MM.1S (cell line): ENCODE measurements around the gene TMEM51.

ENCODE experiments used
- DNase-seq: peaks from one replicate; pipeline ENCODE4 v3.0.0-alpha.2; 2015
- H2AFZ ChIP-seq: fragments of 300-600 bp; sonication (generic); 2 replicates; pipeline ENCODE4 v1.6.0; 2016; ENCODE audit warnings: antibody characterized with exemption, low read length
- H3F3A ChIP-seq: fragments of 300-600 bp; sonication (generic); 2 replicates; pipeline ENCODE4 v1.6.1; 2016; ENCODE audit warnings: mild to moderate bottlenecking, antibody characterized with exemption, low read length, moderate library complexity, mixed read lengths; ENCODE audit not compliant: insufficient read depth
- H3K27ac ChIP-seq: fragments of 300-600 bp; sonication (generic); 2 replicates; pipeline ENCODE4 v1.5.1; 2016; ENCODE audit warnings: mild to moderate bottlenecking, low read length
- H3K27me3 ChIP-seq: fragments of 300-600 bp; sonication (generic); replicated peaks from 2 replicates; pipeline ENCODE4 v1.6.0; 2016; ENCODE audit warnings: low read length; ENCODE audit not compliant: insufficient read depth
- H3K36me3 ChIP-seq: fragments of 300-600 bp; sonication (generic); replicated peaks from 2 replicates; pipeline ENCODE4 v1.6.1; 2016; ENCODE audit warnings: mild to moderate bottlenecking, low read length, mixed read lengths; ENCODE audit not compliant: insufficient read depth
- H3K4me1 ChIP-seq: fragments of 300-600 bp; sonication (generic); 2 replicates; pipeline ENCODE4 v1.6.1; 2016; ENCODE audit warnings: low read length, mixed read lengths
- H3K4me2 ChIP-seq: fragments of 300-600 bp; sonication (generic); 2 replicates; pipeline ENCODE4 v1.6.0; 2016; ENCODE audit warnings: low read depth, low read length
- H3K4me3 ChIP-seq: fragments of 300-600 bp; sonication (generic); 2 replicates; pipeline ENCODE4 v1.5.1; 2016; ENCODE audit warnings: low read length, mixed read lengths
- H3K79me2 ChIP-seq: fragments of 300-600 bp; sonication (generic); 2 replicates; pipeline ENCODE4 v1.6.1; 2016; ENCODE audit warnings: mixed run types, low read length, mixed read lengths
- H3K9ac ChIP-seq: fragments of 300-600 bp; sonication (generic); 2 replicates; pipeline ENCODE4 v1.6.1; 2016; ENCODE audit warnings: low read length, mixed read lengths
- H3K9me2 ChIP-seq: fragments of 300-600 bp; sonication (generic); replicated peaks from 2 replicates; pipeline ENCODE4 v1.6.1; 2016; ENCODE audit warnings: mild to moderate bottlenecking, low read length, mixed read lengths; ENCODE audit not compliant: insufficient read depth
- H3K9me3 ChIP-seq: fragments of 300-600 bp; sonication (generic); replicated peaks from 2 replicates; pipeline ENCODE4 v1.6.1; 2016; ENCODE audit warnings: mild to moderate bottlenecking, low read length, mixed read lengths; ENCODE audit not compliant: insufficient read depth
- H4K20me1 ChIP-seq: fragments of 300-600 bp; sonication (generic); 2 replicates; pipeline ENCODE4 v1.6.1; 2016; ENCODE audit warnings: mild to moderate bottlenecking, low read length, moderate library complexity, mixed read lengths; ENCODE audit not compliant: insufficient read depth
- EZH2 ChIP-seq: fragments of 300-600 bp; sonication (generic); optimal IDR thresholded peaks from 2 replicates; pipeline ENCODE3; 2017; ENCODE audit warnings: low read depth, mild to moderate bottlenecking, antibody characterized with exemption, low read length, mixed read lengths
- EZH2phosphoT487 ChIP-seq: fragments of 300-600 bp; sonication (generic); IDR thresholded peaks from 2 replicates; pipeline ENCODE4 v1.6.1; 2018; ENCODE audit warnings: antibody characterized with exemption, low read length
- TF ChIP-seq, protein P1 (sequence below): fragments of 300-600 bp; sonication (generic); IDR thresholded peaks from 2 replicates; pipeline ENCODE4 v1.5.1; 2016; ENCODE audit warnings: antibody characterized with exemption, low read length, mixed read lengths

The TMEM51 gene

DNA sequence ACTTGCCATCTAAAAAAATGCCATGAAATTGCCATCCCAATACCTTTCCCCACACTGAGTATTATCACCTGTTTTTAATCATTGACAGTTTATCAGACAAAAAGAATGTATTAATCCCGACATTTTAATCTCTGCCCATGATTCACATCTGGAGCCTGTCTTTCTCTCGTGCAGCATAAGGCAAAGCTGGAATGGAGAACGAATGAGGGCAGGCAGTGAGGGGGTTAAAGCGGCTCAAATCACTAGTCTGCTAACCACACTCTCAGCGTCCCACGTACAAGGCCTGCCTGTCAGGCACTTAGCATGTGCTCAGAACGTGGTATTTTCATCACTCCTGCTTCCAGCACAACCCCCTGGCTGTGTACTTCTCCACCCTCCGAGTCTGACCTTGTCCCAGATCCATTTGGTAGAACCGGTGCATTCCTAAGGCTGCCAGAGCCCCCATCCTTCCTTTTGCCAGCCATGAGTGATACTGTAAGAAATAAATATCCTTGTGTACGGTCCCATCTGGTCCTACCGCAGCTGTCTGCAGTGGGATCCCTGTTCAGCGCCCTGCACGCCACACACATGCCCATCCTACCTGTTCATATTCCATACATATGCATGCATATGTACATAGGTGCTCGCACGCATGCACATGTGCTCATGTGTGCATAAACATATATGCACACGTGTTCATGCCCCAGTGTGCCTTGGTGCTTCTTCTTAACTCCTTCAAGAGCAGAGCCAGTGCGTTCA lies 58.8 kb downstream of the TMEM51 start:
- no peaks in the 10 kb centered on the region for H3K27me3 ChIP-seq
- H3K4me2 ChIP-seq = no peak overlapping the region
- no peaks in the 10 kb centered on the region for H3K4me1 ChIP-seq
- no peaks in the 10 kb centered on the region for H3K36me3 ChIP-seq
- DNase-seq = no peak
- H3K27ac ChIP-seq = no peak overlapping the region
- no peaks in the 10 kb centered on the region for H4K20me1 ChIP-seq
- H3K9me2 ChIP-seq = no peaks in the 10 kb centered on the region
- no peaks in the 10 kb centered on the region for H3K9me3 ChIP-seq
- H3K79me2 ChIP-seq = no peaks in the 10 kb centered on the region
- TF ChIP-seq, protein P1, sequence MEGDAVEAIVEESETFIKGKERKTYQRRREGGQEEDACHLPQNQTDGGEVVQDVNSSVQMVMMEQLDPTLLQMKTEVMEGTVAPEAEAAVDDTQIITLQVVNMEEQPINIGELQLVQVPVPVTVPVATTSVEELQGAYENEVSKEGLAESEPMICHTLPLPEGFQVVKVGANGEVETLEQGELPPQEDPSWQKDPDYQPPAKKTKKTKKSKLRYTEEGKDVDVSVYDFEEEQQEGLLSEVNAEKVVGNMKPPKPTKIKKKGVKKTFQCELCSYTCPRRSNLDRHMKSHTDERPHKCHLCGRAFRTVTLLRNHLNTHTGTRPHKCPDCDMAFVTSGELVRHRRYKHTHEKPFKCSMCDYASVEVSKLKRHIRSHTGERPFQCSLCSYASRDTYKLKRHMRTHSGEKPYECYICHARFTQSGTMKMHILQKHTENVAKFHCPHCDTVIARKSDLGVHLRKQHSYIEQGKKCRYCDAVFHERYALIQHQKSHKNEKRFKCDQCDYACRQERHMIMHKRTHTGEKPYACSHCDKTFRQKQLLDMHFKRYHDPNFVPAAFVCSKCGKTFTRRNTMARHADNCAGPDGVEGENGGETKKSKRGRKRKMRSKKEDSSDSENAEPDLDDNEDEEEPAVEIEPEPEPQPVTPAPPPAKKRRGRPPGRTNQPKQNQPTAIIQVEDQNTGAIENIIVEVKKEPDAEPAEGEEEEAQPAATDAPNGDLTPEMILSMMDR = no peak
- no peak for TF ChIP-seq EZH2
- no peak for TF ChIP-seq EZH2phosphoT487
- no peak overlapping the region for H2AFZ ChIP-seq
- no peak overlapping the region for H3K9ac ChIP-seq
- no peak overlapping the region for H3K4me3 ChIP-seq
- no peaks in the 10 kb centered on the region for H3F3A ChIP-seq

DNA sequence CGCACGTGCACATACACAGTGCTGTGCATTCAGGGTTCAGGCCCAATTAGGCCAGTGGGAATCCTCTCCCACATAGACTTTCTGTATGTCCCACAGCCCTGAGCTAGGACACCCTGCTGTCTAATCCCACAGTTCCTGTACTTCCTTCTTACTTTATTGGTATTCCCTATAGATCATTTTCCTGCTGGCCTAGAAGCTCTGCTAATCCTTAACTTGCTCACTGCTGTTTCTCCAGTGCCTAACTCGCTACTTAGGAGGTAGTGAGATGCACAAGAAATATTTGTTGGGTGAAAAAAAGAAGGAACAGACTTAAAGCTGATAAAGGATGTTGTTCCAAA lies 59.4 kb downstream of the TMEM51 start:
- H3K9ac ChIP-seq = no peak overlapping the region
- no peaks in the 10 kb centered on the region for H3K79me2 ChIP-seq
- no peaks in the 10 kb centered on the region for H3K27me3 ChIP-seq
- H3K4me2 ChIP-seq = no peak overlapping the region
- H3K9me3 ChIP-seq = no peaks in the 10 kb centered on the region
- H3F3A ChIP-seq = no peaks in the 10 kb centered on the region
- DNase-seq = no peak
- H3K36me3 ChIP-seq = no peaks in the 10 kb centered on the region
- TF ChIP-seq, protein P1 = no peak
- TF ChIP-seq EZH2 (no peak), EZH2phosphoT487 (no peak)
- H4K20me1 ChIP-seq = no peaks in the 10 kb centered on the region
- H3K9me2 ChIP-seq = no peaks in the 10 kb centered on the region
- H3K4me1 ChIP-seq = no peaks in the 10 kb centered on the region
- H2AFZ ChIP-seq = no peak overlapping the region
- H3K4me3 ChIP-seq = no peak overlapping the region
- H3K27ac ChIP-seq = no peak overlapping the region

DNA sequence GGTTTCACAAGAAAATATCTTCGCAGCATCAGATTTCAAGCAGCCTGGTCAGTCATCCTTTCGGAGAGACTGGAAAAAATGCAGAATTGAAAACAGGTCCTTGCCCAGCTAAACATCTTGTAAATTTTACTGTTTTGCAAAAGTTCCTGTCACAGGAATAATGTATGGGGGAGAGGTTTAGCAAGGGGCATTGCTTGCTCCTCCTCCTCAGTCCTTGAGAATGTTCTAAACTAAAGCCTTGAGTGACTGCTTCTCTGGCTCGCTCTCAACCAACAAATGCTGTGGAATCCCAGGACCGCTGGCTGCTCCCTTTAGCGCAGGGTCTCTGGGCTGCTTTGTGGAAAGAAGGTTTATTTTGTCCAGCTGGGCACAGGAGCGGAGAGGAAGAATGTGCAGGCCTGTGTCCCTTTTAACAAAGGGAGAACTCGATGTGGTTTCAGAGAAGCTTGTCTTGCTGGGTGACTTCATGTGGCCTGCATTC lies 59.8 kb downstream of the TMEM51 start:
- DNase-seq = no peak
- TF ChIP-seq EZH2phosphoT487 (no peak), EZH2 (no peak)
- TF ChIP-seq, protein P1 = no peak
- no peaks in the 10 kb centered on the region for H3F3A ChIP-seq
- H3K79me2 ChIP-seq = no peaks in the 10 kb centered on the region
- H4K20me1 ChIP-seq = no peaks in the 10 kb centered on the region
- no peaks in the 10 kb centered on the region for H3K9me2 ChIP-seq
- peaks cover 3% of the 10 kb centered on the region for H3K4me1 ChIP-seq
- no peak overlapping the region for H3K27ac ChIP-seq
- no peak overlapping the region for H3K4me2 ChIP-seq
- H3K27me3 ChIP-seq = no peaks in the 10 kb centered on the region
- no peak overlapping the region for H2AFZ ChIP-seq
- no peaks in the 10 kb centered on the region for H3K36me3 ChIP-seq
- H3K9me3 ChIP-seq = no peaks in the 10 kb centered on the region
- no peak overlapping the region for H3K9ac ChIP-seq
- no peak overlapping the region for H3K4me3 ChIP-seq
